Astrocyte (in vitro differentiated cells and primary cell): ENCODE measurements around the gene SDHB. TPM values are rescaled to one million over a fixed set of nuclear protein-coding genes. Genes with fewer than 3 reads are reported as not detected.

ENCODE experiments used
- DNase-seq: peaks from one replicate; pipeline ENCODE4 v3.0.0-alpha.2; 2010; ENCODE audit warnings: low read depth
- FAIRE-seq: peaks from 2 replicates; lab custom pipeline; 2011; peaks lifted over from hg19 to GRCh38; lab: Jason Lieb, UNC
- H2AFZ ChIP-seq: 2 replicates; pipeline ENCODE4 v1.6.0; 2012; ENCODE audit warnings: low read depth, low read length, inconsistent platforms
- H3K27ac ChIP-seq: 2 replicates; pipeline ENCODE4 v1.5.1; 2011; ENCODE audit warnings: low read depth, low read length, inconsistent platforms
- H3K27me3 ChIP-seq: 2 replicates; pipeline ENCODE4 v1.6.0; 2011; ENCODE audit warnings: low read length, inconsistent platforms; ENCODE audit not compliant: insufficient read depth
- H3K36me3 ChIP-seq: 2 replicates; pipeline ENCODE4 v1.5.1; 2011; ENCODE audit warnings: low read length, inconsistent platforms; ENCODE audit not compliant: insufficient read depth
- H3K4me1 ChIP-seq: 2 replicates; pipeline ENCODE4 v1.5.1; 2011; ENCODE audit warnings: low read length, inconsistent platforms; ENCODE audit not compliant: insufficient read depth
- H3K4me2 ChIP-seq: 2 replicates; pipeline ENCODE4 v1.6.0; 2012; ENCODE audit warnings: low read length, inconsistent platforms
- H3K4me3 ChIP-seq: 2 replicates; pipeline ENCODE4 v1.5.1; 2011; ENCODE audit warnings: low read depth, mild to moderate bottlenecking, low read length, inconsistent platforms; ENCODE audit not compliant: insufficient read depth
- H3K79me2 ChIP-seq: 2 replicates; pipeline ENCODE4 v1.6.0; 2012; ENCODE audit warnings: mild to moderate bottlenecking, low read length, inconsistent platforms; ENCODE audit not compliant: insufficient read depth
- H3K9ac ChIP-seq: 2 replicates; pipeline ENCODE4 v1.6.0; 2012; ENCODE audit warnings: mild to moderate bottlenecking, low read length, inconsistent platforms
- H3K9me3 ChIP-seq: 2 replicates; pipeline ENCODE4 v1.5.1; 2012; ENCODE audit warnings: low read depth, mild to moderate bottlenecking, low read length, inconsistent platforms; ENCODE audit not compliant: insufficient read depth
- H4K20me1 ChIP-seq: 2 replicates; pipeline ENCODE4 v1.6.0; 2012; ENCODE audit warnings: low read length, inconsistent platforms; ENCODE audit not compliant: insufficient read depth
- H3K27ac Mint-ChIP-seq: one replicate; pipeline ENCODE4 v1.8.0; 2021; ENCODE audit warnings: mild to moderate bottlenecking, mixed read lengths; ENCODE audit not compliant: unreplicated experiment
- H3K27me3 Mint-ChIP-seq: one replicate; pipeline ENCODE4 v1.8.0; 2021; ENCODE audit warnings: low read depth, mixed read lengths; ENCODE audit not compliant: unreplicated experiment
- H3K36me3 Mint-ChIP-seq: one replicate; pipeline ENCODE4 v1.8.0; 2021; ENCODE audit warnings: low read depth, mixed read lengths; ENCODE audit not compliant: unreplicated experiment
- H3K4me1 Mint-ChIP-seq: one replicate; pipeline ENCODE4 v1.8.0; 2021; ENCODE audit warnings: low read depth, mixed read lengths; ENCODE audit not compliant: unreplicated experiment
- H3K4me3 Mint-ChIP-seq: one replicate; pipeline ENCODE4 v1.8.0; 2021; ENCODE audit warnings: mild to moderate bottlenecking, moderate library complexity, mixed read lengths; ENCODE audit not compliant: unreplicated experiment
- H3K9me3 Mint-ChIP-seq: one replicate; pipeline ENCODE4 v1.8.0; 2021; ENCODE audit warnings: mild to moderate bottlenecking, mixed read lengths; ENCODE audit not compliant: unreplicated experiment
- EZH2 ChIP-seq: IDR thresholded peaks from 2 replicates; pipeline ENCODE4 v1.6.1; 2012; ENCODE audit warnings: mild to moderate bottlenecking, low read length, inconsistent platforms; ENCODE audit not compliant: insufficient read depth
- total RNA-seq: library from RNA; stranded (reverse); gene quantifications from 2 replicates; pipeline ENCODE4 v1.2.1, GENCODE V29; 2021
- TF ChIP-seq, protein P1 (sequence below): IDR thresholded peaks from 2 replicates; pipeline ENCODE4 v1.5.1; 2011; ENCODE audit warnings: low read depth, mild to moderate bottlenecking, inconsistent platforms, low read length, moderate library complexity; ENCODE audit not compliant: insufficient read depth

SDHB gene
- total RNA-seq, 1 donor from 2014 or later: 84.9 TPM

DNA sequence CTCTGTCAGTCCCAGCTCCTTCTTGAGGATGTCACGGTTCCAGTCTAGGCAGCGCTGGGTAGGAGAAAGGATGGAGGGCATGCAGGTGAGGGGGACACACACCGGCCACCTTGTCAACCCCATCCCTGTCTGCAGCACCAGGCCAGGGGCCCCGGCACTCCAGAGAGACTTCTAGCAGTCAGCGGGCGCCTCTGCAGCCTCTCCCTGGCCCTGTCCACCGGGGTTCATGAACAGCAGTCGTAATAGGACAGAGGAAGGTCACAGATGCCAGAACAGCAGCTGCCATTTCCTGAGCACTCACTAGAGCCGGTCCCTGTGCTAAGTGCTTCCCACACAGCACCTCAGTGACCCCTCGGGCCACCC, 16.3 kb upstream of the SDHB start:
- DNase-seq (no peak), FAIRE-seq (no peak)
- H3K9ac ChIP-seq: no peak overlapping the region
- TF ChIP-seq, protein P1, sequence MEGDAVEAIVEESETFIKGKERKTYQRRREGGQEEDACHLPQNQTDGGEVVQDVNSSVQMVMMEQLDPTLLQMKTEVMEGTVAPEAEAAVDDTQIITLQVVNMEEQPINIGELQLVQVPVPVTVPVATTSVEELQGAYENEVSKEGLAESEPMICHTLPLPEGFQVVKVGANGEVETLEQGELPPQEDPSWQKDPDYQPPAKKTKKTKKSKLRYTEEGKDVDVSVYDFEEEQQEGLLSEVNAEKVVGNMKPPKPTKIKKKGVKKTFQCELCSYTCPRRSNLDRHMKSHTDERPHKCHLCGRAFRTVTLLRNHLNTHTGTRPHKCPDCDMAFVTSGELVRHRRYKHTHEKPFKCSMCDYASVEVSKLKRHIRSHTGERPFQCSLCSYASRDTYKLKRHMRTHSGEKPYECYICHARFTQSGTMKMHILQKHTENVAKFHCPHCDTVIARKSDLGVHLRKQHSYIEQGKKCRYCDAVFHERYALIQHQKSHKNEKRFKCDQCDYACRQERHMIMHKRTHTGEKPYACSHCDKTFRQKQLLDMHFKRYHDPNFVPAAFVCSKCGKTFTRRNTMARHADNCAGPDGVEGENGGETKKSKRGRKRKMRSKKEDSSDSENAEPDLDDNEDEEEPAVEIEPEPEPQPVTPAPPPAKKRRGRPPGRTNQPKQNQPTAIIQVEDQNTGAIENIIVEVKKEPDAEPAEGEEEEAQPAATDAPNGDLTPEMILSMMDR: no peak
- no peak for TF ChIP-seq EZH2
- no peaks in the 10 kb centered on the region for H3K4me1 ChIP-seq
- Mint-ChIP-seq H3K4me1 (no peaks in the 10 kb centered on the region), H3K36me3 (no peaks in the 10 kb centered on the region), H3K9me3 (peaks cover 1% of the 10 kb centered on the region), H3K27me3 (peaks cover 20% of the 10 kb centered on the region), H3K4me3 (no peak overlapping the region), H3K27ac (no peak overlapping the region)
- no peaks in the 10 kb centered on the region for H4K20me1 ChIP-seq
- no peaks in the 10 kb centered on the region for H3K79me2 ChIP-seq
- no peaks in the 10 kb centered on the region for H3K27me3 ChIP-seq
- H3K4me2 ChIP-seq: no peak overlapping the region
- no peak overlapping the region for H2AFZ ChIP-seq
- H3K4me3 ChIP-seq: no peak overlapping the region
- H3K36me3 ChIP-seq: no peaks in the 10 kb centered on the region
- no peak overlapping the region for H3K27ac ChIP-seq
- peaks cover 5% of the 10 kb centered on the region for H3K9me3 ChIP-seq

DNA sequence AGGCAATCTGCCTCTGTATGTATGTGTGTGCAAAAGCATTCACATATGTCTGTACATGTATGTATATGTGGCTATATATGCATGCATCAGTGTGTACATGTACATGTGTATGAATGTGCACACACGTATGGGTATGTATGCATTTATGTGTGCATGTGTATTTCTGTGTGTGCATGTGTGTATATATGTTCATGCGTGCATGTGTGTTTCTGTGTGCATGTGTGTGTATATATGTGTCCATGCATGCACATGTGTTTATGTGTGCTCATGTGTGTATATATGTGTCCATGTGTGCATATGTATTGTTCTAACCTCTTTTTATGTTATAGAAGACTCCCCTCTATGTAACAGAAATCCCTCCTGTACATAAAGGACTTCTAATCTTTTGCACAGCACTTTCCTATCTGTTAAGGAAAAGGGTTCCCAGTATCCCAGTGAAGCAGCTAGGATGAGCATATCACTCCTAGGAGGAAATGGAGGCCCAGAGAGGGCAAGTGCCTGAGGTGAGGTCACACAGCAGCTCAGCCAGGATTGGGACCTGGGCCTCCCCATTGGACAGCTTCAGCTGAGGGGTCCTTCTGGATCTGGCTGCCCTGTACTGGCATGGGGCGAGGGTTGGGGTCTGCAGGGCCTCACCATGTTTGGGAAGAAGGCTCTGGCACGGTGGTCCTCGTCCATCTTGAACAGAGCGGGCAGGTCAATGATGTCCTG, 15.8 kb upstream of the SDHB start:
- no peak overlapping the region for H3K4me3 Mint-ChIP-seq
- Histone ChIP-seq H3K27me3 (no peaks in the 10 kb centered on the region), H3K36me3 (no peaks in the 10 kb centered on the region), H2AFZ (no peak overlapping the region), H3K4me1 (no peaks in the 10 kb centered on the region), H3K9ac (no peak overlapping the region), H4K20me1 (no peaks in the 10 kb centered on the region), H3K27ac (no peak overlapping the region), H3K9me3 (peaks cover 5% of the 10 kb centered on the region), H3K79me2 (no peaks in the 10 kb centered on the region), H3K4me3 (no peak overlapping the region), H3K4me2 (no peak overlapping the region)
- no peak overlapping the region for H3K27ac Mint-ChIP-seq
- TF ChIP-seq, protein P1: no peak
- no peak for TF ChIP-seq EZH2
- DNase-seq (no peak), FAIRE-seq (no peak)
- H3K4me1 Mint-ChIP-seq: no peaks in the 10 kb centered on the region
- H3K9me3 Mint-ChIP-seq: peaks cover 3% of the 10 kb centered on the region
- no peaks in the 10 kb centered on the region for H3K36me3 Mint-ChIP-seq
- H3K27me3 Mint-ChIP-seq: peaks cover 20% of the 10 kb centered on the region

DNA sequence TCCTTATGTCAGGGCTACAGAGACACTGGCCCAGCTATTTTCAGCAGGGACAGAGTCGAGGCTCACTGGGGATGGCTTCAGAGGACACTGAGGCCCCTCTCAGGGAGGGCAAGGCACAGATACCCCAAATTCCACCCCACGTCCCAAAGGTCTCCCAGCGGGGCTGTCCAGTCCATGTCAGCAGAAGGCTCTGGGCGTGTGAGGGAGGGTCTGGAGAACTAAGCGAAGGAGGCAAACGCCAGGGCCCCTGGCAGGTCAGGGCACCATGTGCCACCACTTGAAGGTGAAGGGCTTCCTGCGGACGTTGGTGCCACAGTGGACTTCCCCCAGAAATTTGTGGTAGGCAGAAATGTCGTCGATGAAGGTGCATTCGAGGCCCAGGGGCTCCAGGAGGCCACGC, 15.0 kb upstream of the SDHB start:
- DNase-seq (no peak), FAIRE-seq (no peak)
- Histone ChIP-seq H3K4me1 (peaks cover 5% of the 10 kb centered on the region), H2AFZ (no peak overlapping the region), H3K4me3 (no peak overlapping the region), H3K9ac (no peak overlapping the region), H3K27ac (no peak overlapping the region), H3K27me3 (no peaks in the 10 kb centered on the region), H3K79me2 (no peaks in the 10 kb centered on the region), H3K9me3 (peaks cover 5% of the 10 kb centered on the region), H3K36me3 (no peaks in the 10 kb centered on the region), H4K20me1 (no peaks in the 10 kb centered on the region), H3K4me2 (no peak overlapping the region)
- Mint-ChIP-seq H3K9me3 (peaks cover 3% of the 10 kb centered on the region), H3K27me3 (peaks cover 20% of the 10 kb centered on the region), H3K4me3 (no peak overlapping the region), H3K27ac (no peak overlapping the region), H3K36me3 (no peaks in the 10 kb centered on the region), H3K4me1 (peaks cover 2% of the 10 kb centered on the region)
- TF ChIP-seq, protein P1: no peak
- no peak for TF ChIP-seq EZH2
